Measurements from ENCODE around the gene DYSF.

GRCh38 chr2:71535526-71535925 lies 82.2 kb downstream of the DYSF start:
- TF ChIP-seq EZH2 (IDR thresholded peaks at IDR 0.05; ENCODE audit: borderline replicate concordance, insufficient read depth, low read length, poor library complexity, severe bottlenecking) (no peak), REST (IDR thresholded peaks at IDR 0.05; ENCODE audit: borderline replicate concordance) (no peak), POLR2AphosphoS5 (IDR thresholded peaks at IDR 0.05) (no peak), TAF1 (IDR thresholded peaks at IDR 0.05; ENCODE audit: low read depth) (no peak), SMC3 (conservative IDR thresholded peaks at IDR 0.05; ENCODE audit: poor library complexity) (no peak), RAD21 (conservative IDR thresholded peaks at IDR 0.05) (no peak), EP300 (conservative IDR thresholded peaks at IDR 0.05; ENCODE audit: poor library complexity, severe bottlenecking) (no peak), MXI1 (conservative IDR thresholded peaks at IDR 0.05; ENCODE audit: poor library complexity, severe bottlenecking) (no peak)
- TF ChIP-seq, protein P1, sequence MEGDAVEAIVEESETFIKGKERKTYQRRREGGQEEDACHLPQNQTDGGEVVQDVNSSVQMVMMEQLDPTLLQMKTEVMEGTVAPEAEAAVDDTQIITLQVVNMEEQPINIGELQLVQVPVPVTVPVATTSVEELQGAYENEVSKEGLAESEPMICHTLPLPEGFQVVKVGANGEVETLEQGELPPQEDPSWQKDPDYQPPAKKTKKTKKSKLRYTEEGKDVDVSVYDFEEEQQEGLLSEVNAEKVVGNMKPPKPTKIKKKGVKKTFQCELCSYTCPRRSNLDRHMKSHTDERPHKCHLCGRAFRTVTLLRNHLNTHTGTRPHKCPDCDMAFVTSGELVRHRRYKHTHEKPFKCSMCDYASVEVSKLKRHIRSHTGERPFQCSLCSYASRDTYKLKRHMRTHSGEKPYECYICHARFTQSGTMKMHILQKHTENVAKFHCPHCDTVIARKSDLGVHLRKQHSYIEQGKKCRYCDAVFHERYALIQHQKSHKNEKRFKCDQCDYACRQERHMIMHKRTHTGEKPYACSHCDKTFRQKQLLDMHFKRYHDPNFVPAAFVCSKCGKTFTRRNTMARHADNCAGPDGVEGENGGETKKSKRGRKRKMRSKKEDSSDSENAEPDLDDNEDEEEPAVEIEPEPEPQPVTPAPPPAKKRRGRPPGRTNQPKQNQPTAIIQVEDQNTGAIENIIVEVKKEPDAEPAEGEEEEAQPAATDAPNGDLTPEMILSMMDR (IDR thresholded peaks at IDR 0.05; ENCODE audit: poor library complexity, severe bottlenecking), result no peak

All from neural cell (in vitro differentiated cells).